Measurements from ENCODE around the gene TREX2. TPM values are rescaled to one million over a fixed set of nuclear protein-coding genes. Genes with fewer than 3 reads are reported as not detected.

Gene TREX2
- polyA plus RNA-seq, 1 donor (not counting 4 experiments of a cell fraction or from before 2014, with no cell fraction given), result 0.31 TPM

- no peak overlapping the region for H3K4me2 ChIP-seq (ENCODE audit: control insufficient read depth, extremely low read depth, insufficient read depth, low read depth, low read length)
- no peak overlapping the region for H3K9ac ChIP-seq (ENCODE audit: control insufficient read depth, extremely low read depth, insufficient read depth, low read length)
- no peaks in the 10 kb centered on the region for H3K27me3 ChIP-seq (ENCODE audit: control insufficient read depth, extremely low read depth, insufficient read depth, low read length)
- no peaks in the 10 kb centered on the region for H3K9me1 ChIP-seq (ENCODE audit: control insufficient read depth, extremely low read depth, insufficient read depth, low read length)
- no peak for DNase-seq (ENCODE audit: low read depth, low spot score)
- H3K27ac ChIP-seq (ENCODE audit: control insufficient read depth, insufficient read depth, low read length), result no peak overlapping the region
- dilution Hi-C loops (cut with MboI; ENCODE audit: extremely low pct_ligation_motif_present, low sequenced_read_pairs), result no loop called here
- H3K36me3 ChIP-seq (ENCODE audit: control insufficient read depth in 2 of 2, extremely low read depth in 1 of 2, insufficient read depth in 2 of 2, low read length in 2 of 2), result peaks cover 0 to 3% of the 10 kb centered on the region in 2 experiments
- no peaks in the 10 kb centered on the region for H3K9me3 ChIP-seq (ENCODE audit: control insufficient read depth, low read depth, low read length)
- no peak overlapping the region for H2AFZ ChIP-seq (ENCODE audit: control insufficient read depth, low read length)
- H3K79me2 ChIP-seq (ENCODE audit: control insufficient read depth, insufficient read depth, low read length), result no peaks in the 10 kb centered on the region
- H3K4me1 ChIP-seq (ENCODE audit: control insufficient read depth, extremely low read depth, insufficient read depth, low read length), result no peaks in the 10 kb centered on the region
- no peaks in the 10 kb centered on the region for H4K20me1 ChIP-seq (ENCODE audit: control insufficient read depth, extremely low read depth, insufficient read depth, low read length)
- no peak overlapping the region for H3K4me3 ChIP-seq (ENCODE audit: control insufficient read depth in 2 of 3, extremely low read depth in 1 of 3, insufficient read depth in 2 of 3, low read depth in 1 of 3, low read length in 3 of 3)
- FAIRE-seq, result no peak
- TF ChIP-seq EZH2 (IDR thresholded peaks at IDR 0.05; ENCODE audit: low read length), result no peak
- no peak for TF ChIP-seq CTCF (optimal IDR thresholded peaks at IDR 0.05 in 1 of 3, IDR thresholded peaks at IDR 0.05 in 1 of 3, conservative IDR thresholded peaks at IDR 0.05 in 1 of 3; ENCODE audit: extremely low read depth in 1 of 3, insufficient read depth in 2 of 3, low read length in 3 of 3)
These were observed 5.1 kb upstream of the TREX2 start for GRCh38 chrX:153450949-153451277.

GRCh38 chrX:153450114-153450948 lies 4.5 kb upstream of the TREX2 start:
- H3K4me1 ChIP-seq (ENCODE audit: control insufficient read depth, extremely low read depth, insufficient read depth, low read length), result no peaks in the 10 kb centered on the region
- H3K4me2 ChIP-seq (ENCODE audit: control insufficient read depth, extremely low read depth, insufficient read depth, low read depth, low read length), result no peak overlapping the region
- TF ChIP-seq EZH2 (IDR thresholded peaks at IDR 0.05; ENCODE audit: low read length) (no peak), CTCF (optimal IDR thresholded peaks at IDR 0.05 in 1 of 3, IDR thresholded peaks at IDR 0.05 in 1 of 3, conservative IDR thresholded peaks at IDR 0.05 in 1 of 3; ENCODE audit: extremely low read depth in 1 of 3, insufficient read depth in 2 of 3, low read length in 3 of 3) (no peak)
- no peaks in the 10 kb centered on the region for H3K36me3 ChIP-seq (ENCODE audit: control insufficient read depth in 2 of 2, extremely low read depth in 1 of 2, insufficient read depth in 2 of 2, low read length in 2 of 2)
- H3K27me3 ChIP-seq (ENCODE audit: control insufficient read depth, extremely low read depth, insufficient read depth, low read length), result no peaks in the 10 kb centered on the region
- dilution Hi-C loops (cut with MboI; ENCODE audit: extremely low pct_ligation_motif_present, low sequenced_read_pairs), result no loop called here
- H4K20me1 ChIP-seq (ENCODE audit: control insufficient read depth, extremely low read depth, insufficient read depth, low read length), result no peaks in the 10 kb centered on the region
- no peak overlapping the region for H3K4me3 ChIP-seq (ENCODE audit: control insufficient read depth in 2 of 3, extremely low read depth in 1 of 3, insufficient read depth in 2 of 3, low read depth in 1 of 3, low read length in 3 of 3)
- no peak for FAIRE-seq
- H3K79me2 ChIP-seq (ENCODE audit: control insufficient read depth, insufficient read depth, low read length), result no peaks in the 10 kb centered on the region
- H3K9me1 ChIP-seq (ENCODE audit: control insufficient read depth, extremely low read depth, insufficient read depth, low read length), result no peaks in the 10 kb centered on the region
- no peak overlapping the region for H3K9ac ChIP-seq (ENCODE audit: control insufficient read depth, extremely low read depth, insufficient read depth, low read length)
- no peaks in the 10 kb centered on the region for H3K9me3 ChIP-seq (ENCODE audit: control insufficient read depth, low read depth, low read length)
- no peak for DNase-seq (ENCODE audit: low read depth, low spot score)
- no peak overlapping the region for H2AFZ ChIP-seq (ENCODE audit: control insufficient read depth, low read length)
- H3K27ac ChIP-seq (ENCODE audit: control insufficient read depth, insufficient read depth, low read length), result no peak overlapping the region
